Activated CD4-positive, alpha-beta T cell treated with anti-CD3 and anti-CD28 coated beads, Interleukin-2, amount 10 ng/mL, durations not matched to agents 7 days and 5 days (primary cell): ENCODE results near the gene RBFOX2. TPM values are rescaled to one million over a fixed set of nuclear protein-coding genes. Genes with fewer than 3 reads are reported as not detected.
"Not testable (repeated sequence)": the region's sequence is repeated elsewhere in the genome, so short reads cannot be mapped to it uniquely, and the experiment has no call there.

Source experiments
- CTCF ChIA-PET: fragments of 350-600 bp; sonication (Branson Sonifier 250); formaldehyde crosslinking; loops from one replicate; lab custom pipeline; 2021; ENCODE audit warnings: antibody characterized with exemption; lab: Charles Lee
- POLR2A ChIA-PET: fragments of 350-600 bp; sonication (Branson Sonifier 250); formaldehyde crosslinking; loops from one replicate; lab custom pipeline; 2021; ENCODE audit warnings: antibody characterized with exemption; lab: Charles Lee
- DNase-seq: peaks from one replicate; pipeline ENCODE4 v3.0.0-alpha.2; 2020
- H3K27ac Mint-ChIP-seq: one replicate; pipeline ENCODE4 v1.8.0; 2021; ENCODE audit warnings: mild to moderate bottlenecking, moderate library complexity, mixed read lengths
- H3K27me3 Mint-ChIP-seq: one replicate; pipeline ENCODE4 v1.8.0; 2021; ENCODE audit warnings: mixed read lengths
- H3K36me3 Mint-ChIP-seq: one replicate; pipeline ENCODE4 v1.8.0; 2021; ENCODE audit warnings: low read depth, mixed read lengths
- H3K4me1 Mint-ChIP-seq: one replicate; pipeline ENCODE4 v1.8.0; 2021; ENCODE audit warnings: mixed read lengths
- H3K4me3 Mint-ChIP-seq: one replicate; pipeline ENCODE4 v1.8.0; 2021; ENCODE audit warnings: mild to moderate bottlenecking, moderate library complexity, mixed read lengths
- H3K9me3 Mint-ChIP-seq: one replicate; pipeline ENCODE4 v1.8.0; 2021; ENCODE audit warnings: mixed read lengths
- total RNA-seq, 2 experiments: library from RNA; stranded (reverse); gene quantifications; one replicate each; pipeline ENCODE4 v1.2.3, GENCODE V29; 2021

The RBFOX2 gene, protein sequence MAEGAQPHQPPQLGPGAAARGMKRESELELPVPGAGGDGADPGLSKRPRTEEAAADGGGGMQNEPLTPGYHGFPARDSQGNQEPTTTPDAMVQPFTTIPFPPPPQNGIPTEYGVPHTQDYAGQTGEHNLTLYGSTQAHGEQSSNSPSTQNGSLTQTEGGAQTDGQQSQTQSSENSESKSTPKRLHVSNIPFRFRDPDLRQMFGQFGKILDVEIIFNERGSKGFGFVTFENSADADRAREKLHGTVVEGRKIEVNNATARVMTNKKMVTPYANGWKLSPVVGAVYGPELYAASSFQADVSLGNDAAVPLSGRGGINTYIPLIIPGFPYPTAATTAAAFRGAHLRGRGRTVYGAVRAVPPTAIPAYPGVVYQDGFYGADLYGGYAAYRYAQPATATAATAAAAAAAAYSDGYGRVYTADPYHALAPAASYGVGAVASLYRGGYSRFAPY
- total RNA-seq: under 1 TPM; 0.77 to 0.99 TPM

DNA sequence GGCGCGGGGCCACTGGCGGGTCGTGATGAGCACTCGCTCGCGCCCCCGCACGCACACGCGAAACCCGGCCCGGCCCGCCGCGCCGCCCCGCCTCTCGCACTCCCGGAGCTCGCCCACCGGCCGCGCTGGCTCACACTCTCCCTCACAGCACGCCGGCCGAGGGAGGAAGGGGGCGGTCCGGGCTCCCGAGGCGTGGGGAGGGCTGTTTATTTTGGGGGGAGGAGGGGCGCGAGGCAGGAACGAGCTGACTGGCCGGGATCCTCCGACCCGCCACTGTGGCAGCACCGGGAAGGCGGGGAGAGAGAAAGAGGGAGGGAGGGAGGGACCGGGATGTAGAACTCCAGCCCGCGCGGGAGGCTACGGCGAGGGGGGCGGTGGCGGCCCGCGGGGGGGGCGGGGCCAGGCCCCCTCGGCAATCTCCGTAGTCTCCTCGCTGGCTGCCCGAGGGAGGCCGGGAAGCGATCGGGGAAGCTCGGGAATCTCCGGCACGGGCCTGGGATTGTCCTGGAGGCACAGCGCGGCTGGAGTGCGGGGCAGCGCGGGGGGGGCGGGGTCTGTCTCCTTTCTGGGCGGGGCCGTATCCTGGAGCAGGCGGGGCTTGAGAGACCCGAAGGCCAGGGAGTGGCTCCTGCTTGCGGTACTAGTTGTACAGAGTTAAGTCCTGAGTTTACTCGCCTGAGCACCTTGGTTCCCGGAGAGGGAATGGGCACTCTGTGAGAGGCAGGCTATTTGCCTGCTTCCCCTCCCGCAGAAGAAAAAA lies at the start of gene RBFOX2:
RBFOX2 (minus strand) TSS at position 179 of the 760 bp plus-strand sequence. CDS start 399 bp downstream, outside the sequence.
- ChIA-PET CTCF (interaction anchor here (1.0 to 5.2 kb wide), 4 partner anchors 28 to 135 kb away, joined by 3 to 24 read pairs (median 5); no protein-coding TSS in a partner anchor), POLR2A (interaction anchor here (0.6 kb wide), 1 partner anchor 364 kb away, joined by 4 read pairs; no protein-coding TSS in a partner anchor)
- H3K9me3 Mint-ChIP-seq: no peaks in the 10 kb centered on the region
- H3K4me1 Mint-ChIP-seq: peaks cover 16% of the 10 kb centered on the region
- no peaks in the 10 kb centered on the region for H3K36me3 Mint-ChIP-seq
- peak; percentile 65 for DNase-seq
- H3K27me3 Mint-ChIP-seq: peaks cover 29% of the 10 kb centered on the region
- H3K27ac Mint-ChIP-seq: peak within 1 kb of the TSS; percentile 3
- peak within 1 kb of the TSS; percentile 85 for H3K4me3 Mint-ChIP-seq

DNA sequence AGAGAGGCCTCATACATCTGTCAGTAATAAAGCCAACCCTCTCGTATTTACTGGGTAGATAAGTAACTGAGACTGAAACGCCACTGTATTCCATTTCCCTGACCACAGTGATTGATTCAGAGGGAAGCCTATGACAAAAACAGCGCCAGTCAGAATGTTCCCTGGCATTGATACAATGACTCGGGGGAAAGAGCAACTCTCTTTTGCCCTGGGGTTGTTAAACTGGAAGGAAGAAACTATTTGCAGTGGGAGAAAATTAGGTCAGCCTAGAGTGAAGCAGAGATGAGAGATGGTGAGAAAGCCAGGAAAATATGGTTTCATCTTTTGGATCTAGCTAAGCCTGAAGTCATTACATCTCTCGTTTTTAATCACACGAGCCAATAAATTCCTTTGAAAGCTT lies 48.6 kb upstream of the RBFOX2 start:
- no peaks in the 10 kb centered on the region for H3K4me1 Mint-ChIP-seq
- peaks cover 2% of the 10 kb centered on the region for H3K27me3 Mint-ChIP-seq
- no peak overlapping the region for H3K27ac Mint-ChIP-seq
- H3K36me3 Mint-ChIP-seq: no peaks in the 10 kb centered on the region
- no peaks in the 10 kb centered on the region for H3K9me3 Mint-ChIP-seq
- POLR2A ChIA-PET: no interaction called here
- CTCF ChIA-PET: interaction anchor here (2.4 to 10.3 kb wide), 2 partner anchors 9 to 12 kb away, joined by 9 to 83 read pairs; no protein-coding TSS in a partner anchor
- no peak for DNase-seq
- H3K4me3 Mint-ChIP-seq: no peak overlapping the region

GRCh38 chr22:36075724-36076123 lies 47.1 kb upstream of the RBFOX2 start:
- Mint-ChIP-seq H3K27ac (no peak overlapping the region), H3K36me3 (no peaks in the 10 kb centered on the region), H3K27me3 (peaks cover 2% of the 10 kb centered on the region), H3K4me3 (no peak overlapping the region), H3K4me1 (no peaks in the 10 kb centered on the region), H3K9me3 (no peaks in the 10 kb centered on the region)
- no peak for DNase-seq
- CTCF ChIA-PET: interaction anchor here (10.3 kb wide), 1 partner anchor 10 kb away, joined by 83 read pairs; no protein-coding TSS in a partner anchor
- POLR2A ChIA-PET: no interaction called here

- Mint-ChIP-seq H3K36me3 (no peaks in the 10 kb centered on the region), H3K27ac (no peak overlapping the region), H3K4me1 (no peaks in the 10 kb centered on the region), H3K9me3 (no peaks in the 10 kb centered on the region), H3K4me3 (no peak overlapping the region), H3K27me3 (peaks cover 2% of the 10 kb centered on the region)
- no peak for DNase-seq
- ChIA-PET CTCF (interaction anchor here (10.3 kb wide), 1 partner anchor 10 kb away, joined by 83 read pairs; no protein-coding TSS in a partner anchor), POLR2A (no interaction called here)
Measured at GRCh38 chr22:36075230-36075629, 46.6 kb upstream of the RBFOX2 start.

DNA sequence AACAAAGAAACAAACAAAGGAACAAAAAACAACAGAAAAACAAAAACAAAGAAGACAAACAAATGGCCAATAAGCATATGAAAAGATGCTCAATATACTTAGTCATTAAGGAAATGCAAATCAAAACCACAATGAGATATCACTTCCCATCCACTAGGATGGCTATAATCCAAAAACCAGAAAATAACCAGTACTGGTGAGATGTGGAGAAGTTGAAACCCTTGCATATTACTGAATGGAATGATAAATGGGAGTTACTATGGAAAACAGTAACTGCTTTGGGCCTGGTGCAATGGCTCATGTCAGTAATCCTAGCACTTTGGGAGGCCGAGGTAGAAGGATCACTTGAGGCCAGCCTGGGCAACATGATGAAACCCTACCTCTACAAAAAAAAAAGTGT lies 44.9 kb upstream of the RBFOX2 start:
- no peaks in the 10 kb centered on the region for H3K4me1 Mint-ChIP-seq
- CTCF ChIA-PET: no interaction called here

GRCh38 chr22:36070645-36071044 lies 42.0 kb upstream of the RBFOX2 start:
- DNase-seq, H3K27ac Mint-ChIP-seq, H3K9me3 Mint-ChIP-seq, POLR2A ChIA-PET, H3K4me1 Mint-ChIP-seq, H3K36me3 Mint-ChIP-seq, CTCF ChIA-PET, H3K4me3 Mint-ChIP-seq, H3K27me3 Mint-ChIP-seq: not testable (repeated sequence)

More for the DNA sequence above, 44.9 kb upstream of the RBFOX2 start:
- Mint-ChIP-seq H3K27me3 (no peaks in the 10 kb centered on the region), H3K4me3 (no peak overlapping the region), H3K27ac (no peak overlapping the region), H3K36me3 (no peaks in the 10 kb centered on the region), H3K9me3 (no peaks in the 10 kb centered on the region)
- POLR2A ChIA-PET: no interaction called here
- no peak for DNase-seq

DNA sequence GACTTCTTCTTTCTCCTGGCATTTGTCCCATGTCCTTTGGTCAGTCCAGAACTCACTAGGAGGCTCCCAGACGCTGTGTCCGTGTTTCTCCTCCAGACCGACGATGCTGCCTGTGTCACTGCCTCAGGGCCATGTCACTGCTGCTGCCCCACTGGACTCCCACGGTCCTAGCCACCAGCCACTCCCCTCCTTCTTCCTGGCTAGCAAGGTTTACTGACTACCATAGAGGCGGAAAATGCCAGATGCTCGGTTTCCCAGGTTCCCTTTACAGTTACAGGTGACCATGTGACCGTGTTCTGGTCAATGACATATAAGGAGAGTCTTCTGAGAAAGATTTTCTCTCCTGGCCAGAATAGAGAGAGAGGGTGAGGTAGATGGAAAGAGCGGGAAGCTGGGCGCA lies 40.7 kb upstream of the RBFOX2 start:
- H3K27ac Mint-ChIP-seq: no peak overlapping the region
- H3K4me3 Mint-ChIP-seq: no peak overlapping the region
- peaks cover 4% of the 10 kb centered on the region for H3K27me3 Mint-ChIP-seq
- ChIA-PET CTCF (interaction anchor here (2.2 to 2.5 kb wide), 2 partner anchors 9 to 12 kb away, joined by 9 read pairs; no protein-coding TSS in a partner anchor), POLR2A (no interaction called here)
- H3K36me3 Mint-ChIP-seq: no peaks in the 10 kb centered on the region
- DNase-seq: no peak
- peaks cover 10% of the 10 kb centered on the region for H3K4me1 Mint-ChIP-seq
- no peaks in the 10 kb centered on the region for H3K9me3 Mint-ChIP-seq

GRCh38 chr22:36068776-36069344 lies 40.2 kb upstream of the RBFOX2 start:
- H3K36me3 Mint-ChIP-seq: no peaks in the 10 kb centered on the region
- peaks cover 4% of the 10 kb centered on the region for H3K27me3 Mint-ChIP-seq
- CTCF ChIA-PET: interaction anchor here (0.9 to 2.5 kb wide), 3 partner anchors 10 to 17 kb away, joined by 3 to 9 read pairs (median 9); no protein-coding TSS in a partner anchor
- POLR2A ChIA-PET: no interaction called here
- H3K4me3 Mint-ChIP-seq: no peak overlapping the region
- no peaks in the 10 kb centered on the region for H3K9me3 Mint-ChIP-seq
- DNase-seq: no peak
- no peak overlapping the region for H3K27ac Mint-ChIP-seq
- peaks cover 10% of the 10 kb centered on the region for H3K4me1 Mint-ChIP-seq

DNA sequence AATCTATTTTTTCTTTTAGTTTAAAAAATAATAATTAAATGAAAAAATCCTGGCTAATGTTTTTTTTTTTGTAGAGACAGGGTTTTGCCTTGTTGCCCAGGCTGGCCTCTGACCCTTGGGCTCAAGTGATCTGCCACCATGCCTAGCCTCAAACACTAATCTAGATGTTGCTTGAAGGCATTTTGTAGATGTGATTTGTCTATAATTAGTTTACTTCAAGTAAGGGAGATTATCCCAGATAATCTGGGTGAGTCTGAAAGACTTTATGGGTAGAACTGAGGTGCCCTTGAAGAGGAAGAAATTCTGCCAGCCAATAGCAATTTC lies 38.6 kb upstream of the RBFOX2 start:
- Mint-ChIP-seq H3K4me3 (no peak overlapping the region), H3K4me1 (peaks cover 10% of the 10 kb centered on the region), H3K27me3 (peaks cover 4% of the 10 kb centered on the region), H3K36me3 (no peaks in the 10 kb centered on the region), H3K27ac (no peak overlapping the region), H3K9me3 (no peaks in the 10 kb centered on the region)
- ChIA-PET POLR2A (no interaction called here), CTCF (interaction anchor here (0.6 to 3.5 kb wide), 7 partner anchors 11 to 558 kb away, joined by 4 to 83 read pairs (median 9); partner anchors contain the start of gene RBFOX2)
- DNase-seq: no peak

- no peaks in the 10 kb centered on the region for H3K36me3 Mint-ChIP-seq
- peak overlapping the region; percentile 73 for H3K4me3 Mint-ChIP-seq
- ChIA-PET CTCF (interaction anchor here (0.6 to 3.5 kb wide), 56 partner anchors 10 to 1120 kb away, joined by 3 to 83 read pairs (median 4); partner anchors contain the start of genes APOL2, RASD2 and RBFOX2), POLR2A (no interaction called here)
- H3K9me3 Mint-ChIP-seq: no peaks in the 10 kb centered on the region
- H3K27me3 Mint-ChIP-seq: peaks cover 4% of the 10 kb centered on the region
- H3K4me1 Mint-ChIP-seq: peaks cover 10% of the 10 kb centered on the region
- peak; percentile 63 for DNase-seq
- H3K27ac Mint-ChIP-seq: peak overlapping the region; percentile 81
Measured at GRCh38 chr22:36065775-36066544, 37.3 kb upstream of the RBFOX2 start.

- POLR2A ChIA-PET: no interaction called here
Measured at GRCh38 chr22:36065462-36065774, 36.8 kb upstream of the RBFOX2 start.

DNA sequence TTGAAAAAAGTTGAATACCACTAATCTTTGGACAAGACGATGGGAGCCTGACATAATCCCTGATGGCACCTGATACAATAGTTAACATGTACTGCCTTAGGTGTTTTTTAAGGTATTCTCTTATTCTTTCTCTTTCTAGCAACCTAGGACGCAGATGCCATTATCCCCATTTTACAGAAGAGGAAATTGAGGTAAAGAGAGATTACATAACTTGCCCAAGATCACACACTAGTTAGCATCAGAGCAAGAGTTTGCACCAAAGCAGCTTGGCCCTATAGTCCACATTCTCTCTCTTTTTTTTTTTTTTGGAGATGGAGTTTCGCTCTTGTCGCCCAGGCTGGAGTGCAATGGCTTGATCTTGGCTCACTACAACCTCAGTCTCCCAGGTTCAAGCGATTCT lies 35.7 kb upstream of the RBFOX2 start:
- peaks cover 4% of the 10 kb centered on the region for H3K27me3 Mint-ChIP-seq
- no peak for DNase-seq
- H3K4me1 Mint-ChIP-seq: peaks cover 10% of the 10 kb centered on the region
- no peak overlapping the region for H3K27ac Mint-ChIP-seq
- ChIA-PET POLR2A (interaction anchor here (0.6 kb wide), 1 partner anchor 437 kb away, joined by 3 read pairs; no protein-coding TSS in a partner anchor), CTCF (interaction anchor here (1.7 to 3.5 kb wide), 2 partner anchors 16 to 60 kb away, joined by 9 to 83 read pairs; no protein-coding TSS in a partner anchor)
- H3K4me3 Mint-ChIP-seq: no peak overlapping the region
- no peaks in the 10 kb centered on the region for H3K36me3 Mint-ChIP-seq
- H3K9me3 Mint-ChIP-seq: no peaks in the 10 kb centered on the region

More at GRCh38 chr22:36065462-36065774, 36.8 kb upstream of the RBFOX2 start:
- peaks cover 4% of the 10 kb centered on the region for H3K27me3 Mint-ChIP-seq
- H3K9me3 Mint-ChIP-seq: no peaks in the 10 kb centered on the region
- peak overlapping the region; percentile 74 for H3K27ac Mint-ChIP-seq
- peaks cover 10% of the 10 kb centered on the region for H3K4me1 Mint-ChIP-seq
- no peak for DNase-seq
- no peaks in the 10 kb centered on the region for H3K36me3 Mint-ChIP-seq
- CTCF ChIA-PET: interaction anchor here (0.6 to 3.5 kb wide), 49 partner anchors 9 to 1119 kb away, joined by 3 to 83 read pairs (median 4); partner anchors contain the start of genes APOL2, RASD2 and RBFOX2
- peak overlapping the region; percentile 73 for H3K4me3 Mint-ChIP-seq
